ENCODE measurements around the gene COL11A1.

- TF ChIP-seq POLR2AphosphoS5 (IDR thresholded peaks at IDR 0.05; ENCODE audit: low read depth, low read length) (no peak), REST (IDR thresholded peaks at IDR 0.05; ENCODE audit: insufficient read depth in 1 of 2, low read depth in 2 of 2, low read length in 2 of 2) (no peak)
Measured at GRCh38 chr1:102884238-102884637, 224.1 kb downstream of the COL11A1 start.
